Neural cell (in vitro differentiated cells): Measurements from ENCODE around the gene DOP1A. TPM values are rescaled to one million over a fixed set of nuclear protein-coding genes. Genes with fewer than 3 reads are reported as not detected.

Experiments
- H2AFZ ChIP-seq: fragments of 200-600, 300-800 bp; sonication (generic), shearing (Covaris generic); 2 replicates; pipeline ENCODE4 v1.6.0; 2014; ENCODE audit warnings: low read depth, mild to moderate bottlenecking, antibody characterized with exemption, low read length, moderate library complexity
- H3F3A ChIP-seq: fragments of 200-600 bp; shearing (Covaris generic); 2 replicates; pipeline ENCODE4 v1.6.1; 2016; ENCODE audit warnings: mild to moderate bottlenecking, moderate library complexity, mixed read lengths, antibody characterized with exemption, low read length; ENCODE audit not compliant: insufficient read depth, poor library complexity, severe bottlenecking
- H3K27ac ChIP-seq: fragments of 200-600, 300-800 bp; sonication (generic), shearing (Covaris generic); 2 replicates; pipeline ENCODE4 v1.5.1; 2014; ENCODE audit warnings: mild to moderate bottlenecking, low read length, moderate library complexity
- H3K27me3 ChIP-seq: fragments of 300-800, 200-600 bp; sonication (generic), shearing (Covaris generic); 2 replicates; pipeline ENCODE4 v1.6.0; 2014; ENCODE audit warnings: mild to moderate bottlenecking, low read depth, low read length, moderate library complexity; ENCODE audit not compliant: insufficient read depth
- H3K36me3 ChIP-seq: fragments of 300-800, 200-600 bp; sonication (generic), shearing (Covaris generic); 2 replicates; pipeline ENCODE4 v1.5.1; 2014; ENCODE audit warnings: mild to moderate bottlenecking, antibody characterized with exemption, low read length, moderate library complexity; ENCODE audit not compliant: insufficient read depth
- H3K4me2 ChIP-seq: fragments of 300-800, 200-600 bp; sonication (generic), shearing (Covaris generic); 2 replicates; pipeline ENCODE4 v1.6.0; 2014; ENCODE audit warnings: mild to moderate bottlenecking, low read length
- H3K4me3 ChIP-seq: fragments of 300-800, 200-600 bp; sonication (generic), shearing (Covaris generic); 2 replicates; pipeline ENCODE4 v1.5.1; 2014; ENCODE audit warnings: mild to moderate bottlenecking, low read length, moderate library complexity
- H3K79me2 ChIP-seq: fragments of 200-600 bp; shearing (Covaris generic); replicated peaks from 2 replicates; pipeline ENCODE4 v1.6.0; 2014; ENCODE audit warnings: mild to moderate bottlenecking, low read length, moderate library complexity; ENCODE audit not compliant: insufficient read depth
- H3K9ac ChIP-seq: fragments of 300-800, 200-600 bp; sonication (generic), shearing (Covaris generic); 2 replicates; pipeline ENCODE4 v1.6.1; 2016; ENCODE audit warnings: mild to moderate bottlenecking, low read length, mixed read lengths
- H3K9me2 ChIP-seq: fragments of 200-600 bp; shearing (Covaris generic); 2 replicates; pipeline ENCODE4 v1.6.1; 2016; ENCODE audit warnings: mild to moderate bottlenecking, low read length, mixed read lengths; ENCODE audit not compliant: insufficient read depth
- H3K9me3 ChIP-seq: fragments of 200-600, 300-800 bp; sonication (generic), shearing (Covaris generic); 2 replicates; pipeline ENCODE4 v1.6.1; 2016; ENCODE audit warnings: mild to moderate bottlenecking, mixed run types, low read length, moderate library complexity, mixed read lengths
- H4K20me1 ChIP-seq: fragments of 200-600 bp; shearing (Covaris generic); 2 replicates; pipeline ENCODE4 v1.6.1; 2016; ENCODE audit warnings: mild to moderate bottlenecking, mixed run types; ENCODE audit not compliant: insufficient read depth
- EP300 ChIP-seq: fragments of 450-650 bp; conservative IDR thresholded peaks from 2 replicates; pipeline ENCODE4 v1.6.1; 2014; ENCODE audit warnings: antibody characterized with exemption, mild to moderate bottlenecking, moderate library complexity; ENCODE audit not compliant: poor library complexity, severe bottlenecking
- EZH2 ChIP-seq: fragments of 200-600, 300-800 bp; shearing (Covaris generic), sonication (generic); IDR thresholded peaks from 2 replicates; pipeline ENCODE4 v1.6.1; 2014; ENCODE audit warnings: antibody characterized with exemption, low read length, borderline replicate concordance, mild to moderate bottlenecking; ENCODE audit not compliant: insufficient read depth, poor library complexity, severe bottlenecking
- MXI1 ChIP-seq: fragments of 450-650 bp; conservative IDR thresholded peaks from 2 replicates; pipeline ENCODE4 v1.6.1; 2014; ENCODE audit warnings: antibody characterized with exemption, mild to moderate bottlenecking; ENCODE audit not compliant: poor library complexity, severe bottlenecking
- POLR2AphosphoS5 ChIP-seq: IDR thresholded peaks from 2 replicates; pipeline ENCODE4 v1.6.1; 2012
- RAD21 ChIP-seq: fragments of 450-650 bp; conservative IDR thresholded peaks from 2 replicates; pipeline ENCODE4 v1.6.1; 2014; ENCODE audit warnings: antibody characterized with exemption, mild to moderate bottlenecking, moderate library complexity
- SMC3 ChIP-seq: fragments of 450-650 bp; conservative IDR thresholded peaks from 2 replicates; pipeline ENCODE4 v1.6.1; 2014; ENCODE audit warnings: antibody characterized with exemption, mild to moderate bottlenecking, moderate library complexity; ENCODE audit not compliant: poor library complexity
- TAF1 ChIP-seq: IDR thresholded peaks from 2 replicates; pipeline ENCODE4 v1.6.1; 2012; ENCODE audit warnings: low read depth
- polyA plus RNA-seq: library from polyadenylated mRNA; depleted of rRNA; stranded (reverse); fragments of >200 nt; gene quantifications from 2 replicates; pipeline ENCODE4 v1.2.3, GENCODE V29; 2014
- TF ChIP-seq, protein P1 (sequence below): fragments of 450-650 bp; IDR thresholded peaks from 2 replicates; pipeline ENCODE4 v1.5.1; 2014; ENCODE audit warnings: antibody characterized with exemption, mild to moderate bottlenecking, moderate library complexity; ENCODE audit not compliant: poor library complexity, severe bottlenecking
- TF ChIP-seq, protein P2 (sequence below): IDR thresholded peaks from 2 replicates; pipeline ENCODE4 v1.6.1; 2012; ENCODE audit warnings: borderline replicate concordance

DOP1A gene
- polyA plus RNA-seq, 1 donor from 2014 or later: 97.6 TPM

DNA sequence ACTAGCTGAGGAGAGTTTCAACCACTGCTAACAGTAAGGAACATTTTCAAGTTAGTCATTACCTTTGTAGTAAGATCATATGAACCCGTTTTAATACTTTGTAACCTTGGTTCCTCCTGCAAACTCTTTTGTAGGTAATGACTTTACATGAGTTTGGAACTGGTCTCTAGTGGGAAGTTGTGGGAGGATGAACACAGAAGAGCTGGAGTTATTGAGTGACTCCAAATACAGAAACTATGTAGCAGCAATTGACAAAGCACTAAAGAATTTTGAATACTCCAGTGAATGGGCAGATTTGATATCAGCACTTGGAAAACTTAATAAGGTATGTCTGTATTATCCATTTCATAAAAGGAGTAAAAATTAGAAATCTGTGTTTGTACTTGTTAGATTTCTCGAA is 29.3 kb downstream of the DOP1A start:
- Histone ChIP-seq H3K4me3 (no peak overlapping the region), H3K4me2 (no peak overlapping the region), H3K27me3 (no peaks in the 10 kb centered on the region), H3F3A (no peaks in the 10 kb centered on the region), H3K36me3 (peaks cover 5% of the 10 kb centered on the region), H3K9me3 (no peaks in the 10 kb centered on the region), H3K79me2 (peaks cover 12% of the 10 kb centered on the region), H3K9me2 (no peaks in the 10 kb centered on the region), H4K20me1 (no peaks in the 10 kb centered on the region), H3K9ac (no peak overlapping the region), H2AFZ (no peak overlapping the region), H3K27ac (no peak overlapping the region)
- TF ChIP-seq EP300 (no peak), RAD21 (no peak)

DNA sequence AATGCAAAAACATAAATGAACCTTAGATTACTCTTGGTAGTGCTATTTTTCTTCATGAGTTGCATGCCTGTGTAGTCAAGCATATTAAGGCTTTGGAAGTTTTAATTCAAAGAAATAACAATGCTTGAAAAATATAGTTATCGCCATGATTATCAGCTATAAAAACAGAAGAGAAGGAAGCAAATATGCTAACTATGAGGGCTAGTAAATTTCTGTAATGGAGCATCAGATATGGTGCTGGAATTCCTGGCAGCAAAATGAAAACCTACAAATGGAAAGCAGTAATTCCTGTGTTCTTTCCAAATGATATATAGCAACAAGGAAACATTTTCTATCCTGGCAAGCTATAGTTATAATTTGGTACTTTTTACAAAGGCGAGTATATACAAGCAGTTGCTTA is 29.7 kb downstream of the DOP1A start:
- Histone ChIP-seq H3K36me3 (peaks cover 8% of the 10 kb centered on the region), H2AFZ (no peak overlapping the region), H4K20me1 (no peaks in the 10 kb centered on the region), H3K27me3 (no peaks in the 10 kb centered on the region), H3K4me2 (no peak overlapping the region), H3K9ac (no peak overlapping the region), H3K9me2 (no peaks in the 10 kb centered on the region), H3K79me2 (peaks cover 10% of the 10 kb centered on the region), H3K4me3 (no peak overlapping the region), H3K27ac (no peak overlapping the region), H3K9me3 (no peaks in the 10 kb centered on the region), H3F3A (no peaks in the 10 kb centered on the region)
- TF ChIP-seq, protein P1, sequence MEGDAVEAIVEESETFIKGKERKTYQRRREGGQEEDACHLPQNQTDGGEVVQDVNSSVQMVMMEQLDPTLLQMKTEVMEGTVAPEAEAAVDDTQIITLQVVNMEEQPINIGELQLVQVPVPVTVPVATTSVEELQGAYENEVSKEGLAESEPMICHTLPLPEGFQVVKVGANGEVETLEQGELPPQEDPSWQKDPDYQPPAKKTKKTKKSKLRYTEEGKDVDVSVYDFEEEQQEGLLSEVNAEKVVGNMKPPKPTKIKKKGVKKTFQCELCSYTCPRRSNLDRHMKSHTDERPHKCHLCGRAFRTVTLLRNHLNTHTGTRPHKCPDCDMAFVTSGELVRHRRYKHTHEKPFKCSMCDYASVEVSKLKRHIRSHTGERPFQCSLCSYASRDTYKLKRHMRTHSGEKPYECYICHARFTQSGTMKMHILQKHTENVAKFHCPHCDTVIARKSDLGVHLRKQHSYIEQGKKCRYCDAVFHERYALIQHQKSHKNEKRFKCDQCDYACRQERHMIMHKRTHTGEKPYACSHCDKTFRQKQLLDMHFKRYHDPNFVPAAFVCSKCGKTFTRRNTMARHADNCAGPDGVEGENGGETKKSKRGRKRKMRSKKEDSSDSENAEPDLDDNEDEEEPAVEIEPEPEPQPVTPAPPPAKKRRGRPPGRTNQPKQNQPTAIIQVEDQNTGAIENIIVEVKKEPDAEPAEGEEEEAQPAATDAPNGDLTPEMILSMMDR: no peak
- TF ChIP-seq EZH2: no peak
- no peak for TF ChIP-seq MXI1

DNA sequence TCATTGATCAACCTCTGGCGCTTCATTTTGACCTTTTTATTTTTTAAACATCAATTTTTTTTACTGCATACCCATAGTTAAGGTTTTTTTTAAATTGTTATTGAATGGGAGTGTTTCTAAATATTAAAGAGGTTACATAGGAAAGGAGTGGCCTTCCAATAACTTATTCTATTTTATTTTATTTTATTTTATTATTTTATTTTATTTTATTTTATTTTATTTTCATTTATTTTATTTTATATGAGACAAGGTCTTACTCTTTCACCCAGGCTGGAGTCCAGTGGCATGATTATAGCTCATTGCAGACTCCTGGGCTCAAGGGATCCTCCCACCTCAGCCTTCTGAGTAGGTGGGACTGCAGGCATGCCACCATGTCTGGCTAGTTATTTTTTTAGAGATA is 30.2 kb downstream of the DOP1A start:
- no peak overlapping the region for H3K27ac ChIP-seq

More for the DNA sequence above, 30.2 kb downstream of the DOP1A start:
- TF ChIP-seq RAD21 (no peak), TAF1 (no peak), POLR2AphosphoS5 (no peak), MXI1 (no peak), EZH2 (no peak), SMC3 (no peak), EP300 (no peak)
- TF ChIP-seq, protein P2, sequence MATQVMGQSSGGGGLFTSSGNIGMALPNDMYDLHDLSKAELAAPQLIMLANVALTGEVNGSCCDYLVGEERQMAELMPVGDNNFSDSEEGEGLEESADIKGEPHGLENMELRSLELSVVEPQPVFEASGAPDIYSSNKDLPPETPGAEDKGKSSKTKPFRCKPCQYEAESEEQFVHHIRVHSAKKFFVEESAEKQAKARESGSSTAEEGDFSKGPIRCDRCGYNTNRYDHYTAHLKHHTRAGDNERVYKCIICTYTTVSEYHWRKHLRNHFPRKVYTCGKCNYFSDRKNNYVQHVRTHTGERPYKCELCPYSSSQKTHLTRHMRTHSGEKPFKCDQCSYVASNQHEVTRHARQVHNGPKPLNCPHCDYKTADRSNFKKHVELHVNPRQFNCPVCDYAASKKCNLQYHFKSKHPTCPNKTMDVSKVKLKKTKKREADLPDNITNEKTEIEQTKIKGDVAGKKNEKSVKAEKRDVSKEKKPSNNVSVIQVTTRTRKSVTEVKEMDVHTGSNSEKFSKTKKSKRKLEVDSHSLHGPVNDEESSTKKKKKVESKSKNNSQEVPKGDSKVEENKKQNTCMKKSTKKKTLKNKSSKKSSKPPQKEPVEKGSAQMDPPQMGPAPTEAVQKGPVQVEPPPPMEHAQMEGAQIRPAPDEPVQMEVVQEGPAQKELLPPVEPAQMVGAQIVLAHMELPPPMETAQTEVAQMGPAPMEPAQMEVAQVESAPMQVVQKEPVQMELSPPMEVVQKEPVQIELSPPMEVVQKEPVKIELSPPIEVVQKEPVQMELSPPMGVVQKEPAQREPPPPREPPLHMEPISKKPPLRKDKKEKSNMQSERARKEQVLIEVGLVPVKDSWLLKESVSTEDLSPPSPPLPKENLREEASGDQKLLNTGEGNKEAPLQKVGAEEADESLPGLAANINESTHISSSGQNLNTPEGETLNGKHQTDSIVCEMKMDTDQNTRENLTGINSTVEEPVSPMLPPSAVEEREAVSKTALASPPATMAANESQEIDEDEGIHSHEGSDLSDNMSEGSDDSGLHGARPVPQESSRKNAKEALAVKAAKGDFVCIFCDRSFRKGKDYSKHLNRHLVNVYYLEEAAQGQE: no peak
- TF ChIP-seq, protein P1: no peak
- H3K4me2 ChIP-seq: no peak overlapping the region
- no peaks in the 10 kb centered on the region for H3K9me3 ChIP-seq
- H3K36me3 ChIP-seq: peaks cover 9% of the 10 kb centered on the region
- no peaks in the 10 kb centered on the region for H3K9me2 ChIP-seq
- H3K9ac ChIP-seq: no peak overlapping the region
- H3K79me2 ChIP-seq: peaks cover 10% of the 10 kb centered on the region
- H3K27me3 ChIP-seq: no peaks in the 10 kb centered on the region
- H2AFZ ChIP-seq: no peak overlapping the region
- no peak overlapping the region for H3K4me3 ChIP-seq
- H3F3A ChIP-seq: no peaks in the 10 kb centered on the region
- no peaks in the 10 kb centered on the region for H4K20me1 ChIP-seq
